PFSK-1 (cell line): ENCODE data around the gene CGREF1. TPM values are rescaled to one million over a fixed set of nuclear protein-coding genes. Genes with fewer than 3 reads are reported as not detected.

ENCODE experiments used
- FOXP2 ChIP-seq: optimal IDR thresholded peaks from 2 replicates; pipeline ENCODE3; 2011; ENCODE audit warnings: borderline replicate concordance, control low read depth, inconsistent platforms; ENCODE audit not compliant: insufficient read depth; ENCODE audit errors: extremely low read length, extremely low read depth
- POLR2AphosphoS5 ChIP-seq: IDR thresholded peaks from 2 replicates; pipeline ENCODE4 v1.6.1; 2012; ENCODE audit warnings: low read depth, mild to moderate bottlenecking, control low read depth, low read length, moderate library complexity
- SIN3A ChIP-seq: IDR thresholded peaks from 2 replicates; pipeline ENCODE4 v1.6.1; 2012; ENCODE audit warnings: mild to moderate bottlenecking, low read length, moderate library complexity, borderline replicate concordance; ENCODE audit not compliant: insufficient read depth
- TAF1 ChIP-seq: IDR thresholded peaks from 2 replicates; pipeline ENCODE4 v1.6.1; 2012; ENCODE audit warnings: low read length, control low read depth, borderline replicate concordance; ENCODE audit not compliant: insufficient read depth
- polyA plus RNA-seq: library from polyadenylated mRNA; unstranded; fragments of >200 nt; gene quantifications from one replicate; pipeline ENCODE4 v1.2.1, GENCODE V29; 2012; ENCODE audit warnings: low read depth, missing spikeins; ENCODE audit not compliant: insufficient read length
- TF ChIP-seq, protein P1 (sequence below), 2 experiments: IDR thresholded peaks; 2 replicates each; pipeline versions ENCODE4 v1.6.1 to v1.8.0; 2011 to 2012; ENCODE audit warnings: low read depth in 2 of 2, low read length in 2 of 2, control low read depth in 1 of 2, inconsistent platforms in 1 of 2, mild to moderate bottlenecking in 1 of 2, moderate library complexity in 1 of 2; ENCODE audit not compliant: insufficient read depth in 1 of 2

The CGREF1 gene, protein sequence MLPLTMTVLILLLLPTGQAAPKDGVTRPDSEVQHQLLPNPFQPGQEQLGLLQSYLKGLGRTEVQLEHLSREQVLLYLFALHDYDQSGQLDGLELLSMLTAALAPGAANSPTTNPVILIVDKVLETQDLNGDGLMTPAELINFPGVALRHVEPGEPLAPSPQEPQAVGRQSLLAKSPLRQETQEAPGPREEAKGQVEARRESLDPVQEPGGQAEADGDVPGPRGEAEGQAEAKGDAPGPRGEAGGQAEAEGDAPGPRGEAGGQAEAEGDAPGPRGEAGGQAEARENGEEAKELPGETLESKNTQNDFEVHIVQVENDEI
- polyA plus RNA-seq: 17.0 TPM

DNA sequence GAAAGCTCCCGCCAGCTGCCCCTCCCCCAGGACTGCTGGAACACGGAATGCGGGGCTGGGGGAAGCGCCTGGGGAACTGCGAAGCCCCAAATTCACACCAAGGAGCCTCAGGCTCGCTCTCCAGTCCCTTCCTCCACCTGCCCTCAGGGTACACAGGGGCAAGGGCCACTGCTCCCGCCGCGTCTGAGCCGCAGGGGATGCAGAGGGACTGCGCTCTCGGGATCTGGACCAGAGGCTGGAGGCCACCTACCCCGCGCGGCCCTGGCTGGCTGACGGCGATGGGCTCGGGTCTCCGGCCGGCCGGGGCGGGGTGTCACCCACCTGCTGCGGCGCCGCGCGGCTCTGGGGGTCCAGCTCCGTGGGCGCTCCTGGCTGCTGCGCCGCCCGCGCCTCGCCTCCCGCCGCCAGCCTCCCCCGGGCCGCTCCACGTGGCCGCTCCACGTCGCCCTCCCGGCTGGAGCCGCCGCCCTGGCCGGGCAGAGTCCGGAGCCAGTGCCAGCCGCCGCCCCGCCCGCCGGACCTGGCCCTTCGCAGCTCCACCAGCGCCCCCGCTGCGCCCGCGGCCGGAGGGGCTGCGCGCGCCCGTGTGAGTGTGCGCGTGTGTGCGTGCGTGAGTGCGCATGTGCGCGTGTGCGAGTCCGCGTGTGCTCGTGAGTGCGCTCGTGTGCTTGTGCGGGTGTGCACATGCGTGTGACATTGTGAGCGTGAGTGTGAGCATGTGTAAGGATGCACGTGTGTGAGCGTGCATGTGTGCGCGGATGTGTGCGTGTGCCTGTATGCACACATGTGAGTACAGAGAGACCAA, at the start of gene CGREF1:
CGREF1 (minus strand) TSS at position 604 of the 805 bp plus-strand sequence. CDS start 14,762 bp downstream, outside the sequence.
- TF ChIP-seq, protein P1, sequence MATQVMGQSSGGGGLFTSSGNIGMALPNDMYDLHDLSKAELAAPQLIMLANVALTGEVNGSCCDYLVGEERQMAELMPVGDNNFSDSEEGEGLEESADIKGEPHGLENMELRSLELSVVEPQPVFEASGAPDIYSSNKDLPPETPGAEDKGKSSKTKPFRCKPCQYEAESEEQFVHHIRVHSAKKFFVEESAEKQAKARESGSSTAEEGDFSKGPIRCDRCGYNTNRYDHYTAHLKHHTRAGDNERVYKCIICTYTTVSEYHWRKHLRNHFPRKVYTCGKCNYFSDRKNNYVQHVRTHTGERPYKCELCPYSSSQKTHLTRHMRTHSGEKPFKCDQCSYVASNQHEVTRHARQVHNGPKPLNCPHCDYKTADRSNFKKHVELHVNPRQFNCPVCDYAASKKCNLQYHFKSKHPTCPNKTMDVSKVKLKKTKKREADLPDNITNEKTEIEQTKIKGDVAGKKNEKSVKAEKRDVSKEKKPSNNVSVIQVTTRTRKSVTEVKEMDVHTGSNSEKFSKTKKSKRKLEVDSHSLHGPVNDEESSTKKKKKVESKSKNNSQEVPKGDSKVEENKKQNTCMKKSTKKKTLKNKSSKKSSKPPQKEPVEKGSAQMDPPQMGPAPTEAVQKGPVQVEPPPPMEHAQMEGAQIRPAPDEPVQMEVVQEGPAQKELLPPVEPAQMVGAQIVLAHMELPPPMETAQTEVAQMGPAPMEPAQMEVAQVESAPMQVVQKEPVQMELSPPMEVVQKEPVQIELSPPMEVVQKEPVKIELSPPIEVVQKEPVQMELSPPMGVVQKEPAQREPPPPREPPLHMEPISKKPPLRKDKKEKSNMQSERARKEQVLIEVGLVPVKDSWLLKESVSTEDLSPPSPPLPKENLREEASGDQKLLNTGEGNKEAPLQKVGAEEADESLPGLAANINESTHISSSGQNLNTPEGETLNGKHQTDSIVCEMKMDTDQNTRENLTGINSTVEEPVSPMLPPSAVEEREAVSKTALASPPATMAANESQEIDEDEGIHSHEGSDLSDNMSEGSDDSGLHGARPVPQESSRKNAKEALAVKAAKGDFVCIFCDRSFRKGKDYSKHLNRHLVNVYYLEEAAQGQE (IDR thresholded peaks at IDR 0.05; ENCODE audit: insufficient read depth in 1 of 2, low read depth in 2 of 2, low read length in 2 of 2): peak; percentile 28 to 35; a peak in 1 of 4 replicates
- TF ChIP-seq FOXP2: peak; percentile 72
- no peak for TF ChIP-seq TAF1
- no peak for TF ChIP-seq SIN3A
- no peak for TF ChIP-seq POLR2AphosphoS5

DNA sequence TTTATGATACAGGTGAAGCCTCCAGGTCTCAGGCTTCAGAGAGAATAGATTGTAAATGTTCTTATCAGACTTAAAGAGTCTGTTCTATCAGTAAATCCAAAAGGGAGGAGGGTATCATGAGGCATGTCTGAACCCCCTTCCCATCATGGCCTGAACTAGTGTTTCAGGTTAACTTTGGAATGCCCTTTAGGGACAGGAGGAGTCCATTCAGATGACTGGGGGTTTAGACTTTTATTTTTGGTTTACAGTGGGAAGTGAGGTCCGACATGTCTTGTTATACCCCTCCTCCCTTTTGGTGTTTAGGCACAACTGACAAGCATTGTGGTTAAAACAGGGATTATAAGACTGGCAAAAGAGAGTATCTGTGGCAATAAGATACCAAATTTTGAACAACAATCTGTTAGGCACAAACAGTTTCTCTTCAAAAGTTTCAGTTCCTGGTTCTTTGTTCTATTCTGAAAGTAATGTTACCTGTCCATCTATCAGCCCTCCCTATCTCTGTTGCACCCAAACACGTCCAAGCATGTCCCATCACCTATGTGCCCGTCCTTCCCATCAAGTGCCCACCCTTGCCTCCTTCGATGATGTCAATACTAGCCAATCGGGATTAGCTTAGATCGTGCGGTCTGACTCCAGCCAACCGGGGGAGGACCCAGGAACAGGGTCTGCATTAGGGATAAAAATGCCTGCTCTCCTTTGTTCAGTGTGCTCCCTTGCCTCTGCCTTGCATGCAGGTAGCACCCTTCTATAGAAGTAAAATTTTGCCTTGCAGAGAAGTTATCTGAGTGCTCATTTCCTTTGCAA, 46.2 kb upstream of the CGREF1 start:
- TF ChIP-seq SIN3A (no peak), FOXP2 (no peak), TAF1 (no peak), POLR2AphosphoS5 (no peak)
- TF ChIP-seq, protein P1 (IDR thresholded peaks at IDR 0.05; ENCODE audit: insufficient read depth in 1 of 2, low read depth in 2 of 2, low read length in 2 of 2): no peak

DNA sequence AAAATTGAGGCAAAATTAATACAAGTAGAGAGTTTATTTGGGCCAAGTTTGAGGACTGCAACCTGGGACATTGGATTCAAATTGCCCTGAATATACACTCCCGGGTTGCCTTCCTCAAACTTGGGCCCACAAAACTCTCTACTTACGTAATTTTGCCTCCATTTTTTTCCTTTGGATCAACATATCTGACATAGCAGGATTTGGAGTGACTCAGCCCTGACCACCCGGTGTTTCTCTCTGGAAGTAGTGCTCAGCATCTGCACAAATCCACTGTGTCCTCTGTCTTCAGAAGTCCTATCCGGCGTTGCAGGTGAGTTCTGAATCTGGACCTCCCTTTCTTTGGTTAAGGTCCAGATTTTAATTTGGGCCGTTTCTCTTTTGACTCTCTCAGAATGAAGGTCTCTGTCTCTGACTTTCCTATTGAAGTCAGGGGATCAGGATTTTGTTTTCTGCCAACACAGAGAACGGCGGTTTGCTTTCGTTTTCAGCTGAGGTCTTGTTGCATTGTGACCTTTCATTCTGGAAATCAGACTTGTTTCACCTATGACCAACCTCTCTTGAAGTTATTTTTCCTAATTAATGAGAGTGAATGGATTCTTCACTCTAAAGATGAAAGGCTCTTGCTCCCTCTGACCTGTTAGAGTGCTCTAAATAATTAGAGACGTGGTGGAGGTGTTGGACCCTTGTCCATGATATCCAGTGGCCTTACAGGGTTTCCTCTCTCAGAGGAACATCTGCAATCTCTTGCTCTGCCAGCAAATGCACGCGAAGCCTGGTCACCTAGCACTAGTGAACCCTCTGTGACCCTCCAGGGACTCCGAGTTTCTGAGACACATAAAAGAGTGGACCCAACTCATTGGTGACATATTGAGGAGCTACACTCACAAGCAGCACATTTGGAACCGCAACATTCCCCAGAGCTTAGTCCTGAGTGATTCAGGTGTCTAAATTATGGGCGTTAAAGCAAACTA, 43.5 kb upstream of the CGREF1 start:
- no peak for TF ChIP-seq POLR2AphosphoS5
- no peak for TF ChIP-seq SIN3A
- TF ChIP-seq TAF1: no peak
- TF ChIP-seq, protein P1 (IDR thresholded peaks at IDR 0.05; ENCODE audit: insufficient read depth in 1 of 2, low read depth in 2 of 2, low read length in 2 of 2): no peak
- TF ChIP-seq FOXP2: no peak

DNA sequence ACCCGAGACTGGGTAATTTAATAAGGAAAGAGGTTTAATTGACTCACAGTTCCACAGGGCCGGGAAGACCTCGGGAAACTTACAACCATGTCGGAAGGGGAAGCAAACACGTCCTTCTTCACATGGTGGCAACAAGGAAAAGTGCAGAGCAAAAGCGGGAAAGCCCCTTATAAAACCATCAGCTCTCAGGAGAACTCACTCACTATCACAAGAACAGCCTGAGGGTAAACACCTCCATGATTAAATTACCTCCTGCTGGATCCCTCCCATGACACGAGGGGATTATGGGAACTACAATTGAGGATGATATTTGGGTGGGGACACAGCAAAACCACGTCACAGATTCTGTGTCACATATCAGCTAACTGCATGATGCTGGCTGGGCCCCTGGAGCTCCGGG, 41.3 kb upstream of the CGREF1 start:
- no peak for TF ChIP-seq SIN3A
- no peak for TF ChIP-seq TAF1
- TF ChIP-seq, protein P1 (IDR thresholded peaks at IDR 0.05; ENCODE audit: insufficient read depth in 1 of 2, low read depth in 2 of 2, low read length in 2 of 2): no peak
- no peak for TF ChIP-seq FOXP2
- no peak for TF ChIP-seq POLR2AphosphoS5
